SW480 (cell line): ENCODE measurements around the gene PILRB.
"Not testable (repeated sequence)": the region's sequence is repeated elsewhere in the genome, so short reads cannot be mapped to it uniquely, and the experiment has no call there.

ENCODE experiments used
- DNase-seq: peaks from one replicate; pipeline ENCODE4 v3.0.0-alpha.2; 2016; ENCODE audit warnings: low spot score

Gene PILRB

GRCh38 chr7:100358027-100358856 is at the start of gene PILRB:
Gene PILRB, plus strand, starts transcription at chr7:100358117. Its CDS starts 186 bp downstream, at chr7:100358303.
- DNase-seq: no peak

DNA sequence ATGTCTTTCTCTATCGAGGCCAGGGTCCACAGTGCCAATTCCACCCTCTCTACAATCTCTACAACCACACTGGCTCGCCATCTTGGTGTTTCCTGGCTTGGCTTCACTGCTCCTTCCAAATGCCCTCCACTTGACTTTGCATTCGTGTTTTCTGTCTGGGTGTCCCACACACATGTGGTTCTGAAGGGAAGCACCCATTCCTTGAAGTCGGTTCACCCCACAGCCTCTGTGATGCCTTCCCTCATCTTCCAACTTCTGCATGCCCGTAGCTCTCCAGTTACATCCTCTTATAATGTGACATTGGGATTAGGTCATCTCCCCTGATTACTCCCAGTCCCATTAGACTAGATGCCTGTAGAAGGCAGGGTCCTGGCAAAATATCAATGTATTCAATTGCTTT is 39.6 kb upstream of the PILRB start:
- DNase-seq: not testable (repeated sequence)

GRCh38 chr7:100321648-100322047 is 36.3 kb upstream of the PILRB start:
- DNase-seq: not testable (repeated sequence)

DNA sequence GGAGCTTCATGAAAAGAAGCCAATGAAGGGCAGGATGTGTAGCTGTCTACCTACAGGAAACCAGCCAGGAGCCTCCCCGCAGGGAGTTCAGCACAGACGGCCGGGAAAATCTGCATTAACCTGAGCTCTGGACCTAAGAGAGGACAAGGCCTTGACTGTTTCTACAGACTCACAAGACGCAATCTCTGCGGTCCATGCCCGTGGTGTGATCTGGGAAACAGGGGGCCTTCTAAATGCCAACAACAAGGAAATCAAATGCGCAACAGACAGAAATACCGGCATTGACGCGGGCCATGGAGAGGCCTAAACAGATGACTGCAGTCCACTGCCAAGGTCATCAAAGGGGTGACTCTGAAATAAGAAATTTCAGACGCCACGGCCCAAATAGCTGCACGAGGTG is 33.7 kb upstream of the PILRB start:
- DNase-seq: not testable (repeated sequence)

- not testable (repeated sequence) for DNase-seq
These were observed 32.2 kb upstream of the PILRB start for GRCh38 chr7:100325671-100326070.

GRCh38 chr7:100326914-100327313 is 31.0 kb upstream of the PILRB start:
- DNase-seq: not testable (repeated sequence)

GRCh38 chr7:100335566-100336466 is 22.1 kb upstream of the PILRB start:
- DNase-seq: peak; percentile 97

DNA sequence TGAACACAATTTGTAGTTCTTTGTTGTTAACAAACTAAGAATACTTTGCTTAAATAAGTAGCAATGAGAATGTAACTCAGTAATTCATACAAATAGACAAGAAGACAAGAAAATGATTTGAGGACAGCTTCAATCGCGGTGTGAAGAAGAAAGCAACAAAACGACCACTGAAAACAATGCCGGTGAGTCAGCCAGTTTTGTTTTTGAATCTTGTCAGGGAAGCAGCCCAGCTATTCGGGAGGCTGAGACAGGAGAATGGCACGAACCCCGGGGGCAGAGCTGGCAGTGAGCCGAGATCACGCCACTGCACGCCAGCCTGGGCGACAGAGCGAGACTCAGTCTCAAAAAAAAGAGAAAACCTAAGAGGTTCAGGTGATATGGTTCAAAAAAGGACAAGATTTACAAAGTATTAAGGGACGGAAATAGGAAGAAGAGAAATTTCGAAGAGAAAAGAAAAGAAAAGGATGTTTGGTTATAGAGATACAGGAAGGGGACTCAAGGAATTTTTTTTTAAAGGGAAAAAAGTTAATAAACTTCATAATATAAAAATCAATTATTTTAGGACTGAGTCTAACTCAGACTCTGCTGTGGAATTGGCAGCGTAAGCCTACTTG is 19.7 kb upstream of the PILRB start:
- peak; percentile 69 for DNase-seq

DNA sequence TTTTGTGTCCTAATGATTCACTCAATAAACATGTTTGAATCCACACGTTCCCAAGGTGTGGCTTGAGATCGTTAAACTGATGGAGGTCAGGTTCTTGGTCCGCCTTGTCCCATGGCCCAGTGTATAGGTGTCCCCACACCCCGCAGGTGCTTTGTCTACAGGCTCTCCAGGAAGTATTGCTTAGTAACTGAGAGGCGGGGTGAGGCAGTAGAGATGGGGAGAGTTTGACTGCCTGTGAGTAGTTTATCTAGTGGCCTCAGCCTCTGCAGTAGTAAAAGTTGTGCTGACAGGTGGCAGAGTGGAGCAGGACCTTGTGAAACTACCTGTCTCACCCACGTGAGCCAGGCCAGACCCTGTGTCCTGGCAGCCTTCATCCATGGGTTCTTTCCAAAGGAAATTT is 16.6 kb upstream of the PILRB start:
- peak; percentile 53 for DNase-seq

DNA sequence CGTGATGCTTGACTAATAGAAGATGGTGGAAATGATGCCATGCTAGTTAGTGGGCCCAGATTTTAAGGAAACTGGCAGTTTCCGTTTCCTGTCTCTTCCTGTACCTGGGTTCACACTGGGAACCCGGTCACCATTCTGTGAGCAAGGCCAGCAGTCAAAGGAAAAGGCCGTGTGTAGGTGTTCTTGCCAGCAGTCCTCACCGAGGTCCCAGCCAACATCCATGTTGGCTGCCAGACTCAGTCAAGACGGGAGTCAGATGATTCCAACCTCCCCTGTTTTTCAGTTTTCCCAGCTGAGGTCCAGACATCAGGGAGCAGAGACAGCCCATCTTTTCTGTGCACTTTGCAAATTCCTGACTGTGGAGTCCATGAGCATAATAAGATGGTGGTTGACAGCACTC is 15.2 kb upstream of the PILRB start:
- no peak for DNase-seq

- not testable (repeated sequence) for DNase-seq
These were observed 13.8 kb upstream of the PILRB start for GRCh38 chr7:100344124-100344559.

DNA sequence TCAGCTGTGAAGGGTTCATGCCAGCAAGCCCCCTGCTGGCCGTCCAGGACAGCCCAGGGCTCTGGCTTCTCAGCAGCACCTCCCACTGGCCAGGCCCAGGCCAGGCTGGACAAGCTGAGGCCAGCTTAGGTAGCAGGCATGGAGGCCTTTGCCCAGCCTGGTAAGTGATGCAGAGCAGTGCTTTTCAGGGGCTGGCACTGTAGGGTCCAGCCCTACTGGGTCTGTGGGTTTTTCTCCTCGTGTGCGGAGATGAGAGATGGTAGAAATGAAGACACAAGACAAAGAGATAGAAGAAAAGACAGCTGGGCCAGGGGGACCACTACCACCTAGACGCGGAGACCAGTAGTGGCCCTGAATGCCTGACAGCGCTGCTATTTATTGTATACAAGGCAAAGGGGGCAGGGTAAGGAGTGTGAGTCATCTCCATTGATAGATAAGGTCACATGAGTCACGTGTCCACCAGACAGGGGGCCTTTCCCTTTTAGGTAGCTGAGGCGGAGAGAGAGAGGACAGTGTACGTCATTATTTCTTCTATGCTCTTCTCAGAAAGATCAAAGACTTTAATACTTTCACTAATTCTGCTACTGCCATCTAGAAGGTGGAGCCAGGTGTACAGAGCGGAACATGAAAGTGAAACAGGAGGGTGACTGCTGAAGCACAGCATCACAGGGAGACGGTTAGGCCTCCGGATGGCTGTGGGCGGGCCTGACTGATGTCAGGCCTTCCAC is 13.2 kb upstream of the PILRB start:
- peak; percentile 97 for DNase-seq

DNA sequence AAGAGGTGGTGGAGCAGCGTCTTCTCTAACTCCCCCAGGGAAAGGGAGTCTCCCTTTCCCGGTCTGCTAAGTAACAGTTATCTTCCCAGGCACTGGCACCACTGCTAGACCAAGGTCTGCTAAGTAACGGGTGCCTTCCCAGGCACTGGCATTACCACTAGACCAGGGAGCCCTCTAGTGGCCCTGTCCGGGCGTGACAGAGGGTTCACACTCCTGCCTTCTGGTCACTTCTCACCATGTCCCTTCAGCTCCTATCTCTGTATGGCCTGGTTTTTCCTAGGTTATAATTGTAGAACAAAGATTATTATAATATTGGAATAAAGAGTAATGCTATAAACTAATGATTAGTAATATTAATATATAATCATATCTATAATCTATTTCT is 12.6 kb upstream of the PILRB start:
- peak; percentile 72 for DNase-seq

- no peak for DNase-seq
These were observed 11.0 kb upstream of the PILRB start for GRCh38 chr7:100346921-100347320.

DNA sequence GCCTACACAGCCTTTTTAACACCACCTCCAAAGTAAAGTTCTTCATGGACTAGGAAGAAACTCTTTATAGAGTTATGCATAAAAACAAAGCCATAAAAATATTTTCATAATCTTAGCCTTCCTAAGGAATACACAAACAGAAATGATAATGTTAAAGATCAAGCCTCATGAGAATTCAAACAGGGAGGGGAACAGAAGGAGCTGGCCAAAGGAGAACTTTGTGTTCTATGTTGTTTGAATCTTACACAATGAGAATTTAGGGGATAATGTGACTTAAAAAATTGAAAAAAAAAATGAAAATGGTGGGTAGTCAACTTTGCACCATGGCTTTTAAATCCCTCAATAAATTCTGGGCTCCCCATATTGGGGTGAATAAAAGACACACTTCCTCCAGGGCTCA is 9.1 kb upstream of the PILRB start:
- DNase-seq: no peak

DNA sequence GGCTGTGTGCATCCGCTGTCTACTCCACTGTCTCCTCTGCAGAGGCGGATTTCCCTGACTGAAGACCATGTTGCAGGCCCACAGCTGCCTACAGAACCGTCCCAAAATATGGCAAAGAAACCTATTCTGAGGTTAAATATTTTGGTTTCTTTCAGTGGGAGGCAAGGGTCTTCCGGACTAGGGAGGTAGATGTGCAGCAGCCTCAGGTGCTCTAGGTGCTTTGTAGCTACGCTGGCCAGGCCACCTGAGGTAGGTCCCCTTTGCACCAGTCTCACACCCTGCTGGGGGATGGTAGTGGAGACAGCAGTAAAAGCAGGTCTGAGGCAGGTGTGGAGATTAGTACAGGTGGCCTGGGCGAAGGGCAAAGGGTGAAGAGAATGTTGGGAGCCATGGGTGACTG is 8.2 kb upstream of the PILRB start:
- no peak for DNase-seq

DNA sequence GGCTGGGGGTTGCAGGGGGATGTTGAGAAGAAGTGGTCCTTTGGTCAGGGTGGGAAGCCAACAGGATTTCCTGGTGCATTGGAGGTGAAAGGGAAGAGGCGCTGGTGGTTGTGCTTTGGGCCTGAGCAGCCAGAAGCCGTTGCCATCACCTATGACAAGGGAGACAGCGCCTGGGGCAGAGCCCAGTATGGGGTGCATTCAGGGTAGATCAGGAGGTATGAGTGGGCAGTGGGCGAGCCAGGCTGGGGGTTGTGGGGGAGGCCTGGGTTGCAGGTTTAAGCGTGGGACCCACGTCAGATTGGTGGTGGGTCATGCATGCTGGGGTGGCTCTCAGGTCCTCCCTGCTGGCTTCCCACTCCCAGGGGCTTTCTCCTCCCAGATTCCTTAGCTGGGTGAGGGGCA is 6.3 kb upstream of the PILRB start:
- DNase-seq: no peak

GRCh38 chr7:100352230-100352781 is 5.6 kb upstream of the PILRB start:
- DNase-seq: not testable (repeated sequence)

- no peak for DNase-seq
These were observed 4.8 kb upstream of the PILRB start for GRCh38 chr7:100352984-100353684.

DNA sequence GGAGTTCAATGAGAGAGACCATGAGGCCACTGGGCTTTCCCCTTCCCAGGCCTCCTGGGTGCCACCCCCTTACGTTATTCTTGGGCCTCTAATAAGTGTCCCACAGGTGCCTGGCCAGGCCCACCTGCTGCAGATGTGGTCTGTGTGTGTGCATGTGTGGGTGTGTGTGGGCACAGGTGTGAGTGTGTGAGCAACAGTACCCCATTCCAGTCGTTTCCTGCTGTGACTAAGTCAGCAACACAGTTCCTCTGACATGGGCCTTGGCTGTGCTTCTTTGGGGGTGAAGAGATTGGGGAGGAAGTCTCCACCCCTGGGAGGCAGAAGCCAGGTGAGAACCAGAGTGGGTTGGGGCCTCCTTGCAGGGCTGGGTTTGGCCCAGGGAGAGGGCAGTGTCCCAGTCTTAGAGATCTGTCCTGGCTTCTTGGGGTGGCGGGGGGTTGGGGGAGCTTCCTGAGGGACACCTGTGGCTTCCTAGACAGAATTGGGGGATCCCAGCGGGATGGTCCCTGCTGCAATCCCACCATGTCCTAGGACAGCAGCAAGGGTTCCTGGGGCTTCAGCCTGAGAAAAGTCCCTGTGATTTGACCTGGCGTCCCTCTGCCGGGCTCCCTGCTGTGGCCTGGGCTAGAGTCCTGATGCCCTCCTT is 4.1 kb upstream of the PILRB start:
- DNase-seq: no peak
